ENCODE measurements around the gene ANKRD53. TPM values are rescaled to one million over a fixed set of nuclear protein-coding genes. Genes with fewer than 3 reads are reported as not detected.
"Not testable (repeated sequence)": the region's sequence is repeated elsewhere in the genome, so short reads cannot be mapped to it uniquely, and the experiment has no call there.

Gene ANKRD53
- total RNA-seq, 1 donor from 2014 or later, result 0.38 TPM

GRCh38 chr2:70999362-70999761 is 20.9 kb downstream of the ANKRD53 start:
- H3K36me3 ChIP-seq, result no peaks in the 10 kb centered on the region
- no peaks in the 10 kb centered on the region for H3K4me1 ChIP-seq
- TF ChIP-seq CTCF (IDR thresholded peaks at IDR 0.05), result no peak
- intact Hi-C loops (cut with DNase I), result no loop called here
- no peaks in the 10 kb centered on the region for H3K27me3 ChIP-seq
- H3K9me3 ChIP-seq, result no peaks in the 10 kb centered on the region
- ATAC-seq (no peak), DNase-seq (peak; percentile 16)
- no peak overlapping the region for H3K27ac ChIP-seq
- no peak overlapping the region for H3K4me3 ChIP-seq

GRCh38 chr2:70999931-71000330 is 21.5 kb downstream of the ANKRD53 start:
- ATAC-seq; H3K27me3 ChIP-seq; H3K4me3 ChIP-seq; H3K36me3 ChIP-seq; H3K9me3 ChIP-seq; intact Hi-C loops (cut with DNase I); H3K4me1 ChIP-seq; H3K27ac ChIP-seq: not testable (repeated sequence)
- DNase-seq, result peak; percentile 40

GRCh38 chr2:71000780-71001591 is 22.6 kb downstream of the ANKRD53 start:
- intact Hi-C loops (cut with DNase I), result no loop called here
- ATAC-seq (peak; percentile 96), DNase-seq (peak; percentile 87)
- peak overlapping the region; percentile 30 for H3K4me3 ChIP-seq
- no peaks in the 10 kb centered on the region for H3K36me3 ChIP-seq
- H3K4me1 ChIP-seq, result no peaks in the 10 kb centered on the region
- no peaks in the 10 kb centered on the region for H3K9me3 ChIP-seq
- peak; percentile 97 for TF ChIP-seq CTCF (IDR thresholded peaks at IDR 0.05)
- H3K27ac ChIP-seq, result no peak overlapping the region
- no peaks in the 10 kb centered on the region for H3K27me3 ChIP-seq

GRCh38 chr2:71001592-71001927 is 23.1 kb downstream of the ANKRD53 start:
- H3K4me1 ChIP-seq, result no peaks in the 10 kb centered on the region
- DNase-seq (no peak), ATAC-seq (no peak)
- H3K27me3 ChIP-seq, result no peaks in the 10 kb centered on the region
- H3K9me3 ChIP-seq, result no peaks in the 10 kb centered on the region
- H3K36me3 ChIP-seq, result no peaks in the 10 kb centered on the region
- intact Hi-C loops (cut with DNase I), result no loop called here
- TF ChIP-seq CTCF (IDR thresholded peaks at IDR 0.05), result no peak
- H3K27ac ChIP-seq, result no peak overlapping the region
- no peak overlapping the region for H3K4me3 ChIP-seq

GRCh38 chr2:71001981-71002570 is 23.6 kb downstream of the ANKRD53 start:
- no peak for TF ChIP-seq CTCF (IDR thresholded peaks at IDR 0.05)
- Histone ChIP-seq H3K4me1 (no peaks in the 10 kb centered on the region), H3K36me3 (no peaks in the 10 kb centered on the region), H3K27ac (no peak overlapping the region), H3K9me3 (no peaks in the 10 kb centered on the region), H3K4me3 (no peak overlapping the region), H3K27me3 (no peaks in the 10 kb centered on the region)
- peak; percentile 31 for DNase-seq
- ATAC-seq, result no peak
- intact Hi-C loops (cut with DNase I), result no loop called here

GRCh38 chr2:71003396-71003795 is 25.0 kb downstream of the ANKRD53 start:
- Histone ChIP-seq H3K36me3 (no peaks in the 10 kb centered on the region), H3K4me3 (no peak overlapping the region), H3K4me1 (no peaks in the 10 kb centered on the region), H3K27ac (no peak overlapping the region), H3K27me3 (no peaks in the 10 kb centered on the region), H3K9me3 (no peaks in the 10 kb centered on the region)
- intact Hi-C loops (cut with DNase I), result no loop called here
- DNase-seq (no peak), ATAC-seq (no peak)
- TF ChIP-seq CTCF (IDR thresholded peaks at IDR 0.05), result no peak
